Measurements from ENCODE around the gene EPB41L4B.

GRCh38 chr9:109251776-109252106 is 69.1 kb downstream of the EPB41L4B start:
- TF ChIP-seq, protein P1, sequence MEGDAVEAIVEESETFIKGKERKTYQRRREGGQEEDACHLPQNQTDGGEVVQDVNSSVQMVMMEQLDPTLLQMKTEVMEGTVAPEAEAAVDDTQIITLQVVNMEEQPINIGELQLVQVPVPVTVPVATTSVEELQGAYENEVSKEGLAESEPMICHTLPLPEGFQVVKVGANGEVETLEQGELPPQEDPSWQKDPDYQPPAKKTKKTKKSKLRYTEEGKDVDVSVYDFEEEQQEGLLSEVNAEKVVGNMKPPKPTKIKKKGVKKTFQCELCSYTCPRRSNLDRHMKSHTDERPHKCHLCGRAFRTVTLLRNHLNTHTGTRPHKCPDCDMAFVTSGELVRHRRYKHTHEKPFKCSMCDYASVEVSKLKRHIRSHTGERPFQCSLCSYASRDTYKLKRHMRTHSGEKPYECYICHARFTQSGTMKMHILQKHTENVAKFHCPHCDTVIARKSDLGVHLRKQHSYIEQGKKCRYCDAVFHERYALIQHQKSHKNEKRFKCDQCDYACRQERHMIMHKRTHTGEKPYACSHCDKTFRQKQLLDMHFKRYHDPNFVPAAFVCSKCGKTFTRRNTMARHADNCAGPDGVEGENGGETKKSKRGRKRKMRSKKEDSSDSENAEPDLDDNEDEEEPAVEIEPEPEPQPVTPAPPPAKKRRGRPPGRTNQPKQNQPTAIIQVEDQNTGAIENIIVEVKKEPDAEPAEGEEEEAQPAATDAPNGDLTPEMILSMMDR (IDR thresholded peaks at IDR 0.05): no peak
- TF ChIP-seq POLR2AphosphoS5 (IDR thresholded peaks at IDR 0.05) (no peak), POLR2A (IDR thresholded peaks at IDR 0.05) (no peak)
